Astrocyte of the cerebellum (primary cell): ENCODE results near the gene SLC2A11.
"Not testable (repeated sequence)": the region's sequence is repeated elsewhere in the genome, so short reads cannot be mapped to it uniquely, and the experiment has no call there.

ENCODE experiments used
- DNase-seq: peaks from one replicate; pipeline ENCODE4 v3.0.0-alpha.2; 2011; ENCODE audit warnings: low read depth
- H3K4me3 ChIP-seq: 2 replicates; pipeline ENCODE4 v1.5.1; 2011; ENCODE audit warnings: mild to moderate bottlenecking, low read depth, low read length, moderate library complexity
- in situ Hi-C: cut with HindIII; loops from 2 replicates; pipeline ENCODE4 v1.10.0; 2017; ENCODE audit warnings: low sequenced_read_pairs
- TF ChIP-seq, protein P1 (sequence below): IDR thresholded peaks from 2 replicates; pipeline ENCODE4 v1.5.1; 2012; ENCODE audit warnings: low read length, low read depth, moderate library complexity, mild to moderate bottlenecking; ENCODE audit errors: missing control alignments

The SLC2A11 gene

DNA sequence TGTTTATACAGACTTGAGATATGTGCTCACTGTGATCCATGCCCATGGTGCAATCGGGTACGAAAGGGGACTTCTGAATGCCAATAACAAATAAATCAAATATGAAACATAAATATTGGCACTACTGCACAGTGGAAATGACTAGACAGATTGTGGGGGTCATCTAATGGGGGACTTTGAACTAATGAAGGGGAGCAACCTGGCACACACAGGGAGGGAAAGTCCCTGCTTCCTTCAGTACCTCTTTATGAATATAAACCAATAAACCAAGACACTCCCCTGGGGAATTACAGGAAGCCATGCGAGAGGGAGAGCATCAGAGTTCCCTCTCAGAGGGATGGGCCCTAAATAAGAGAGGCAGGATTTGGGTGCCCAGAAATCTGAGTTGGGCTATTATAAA is 57.6 kb downstream of the SLC2A11 start:
- H3K4me3 ChIP-seq = no peak overlapping the region
- in situ Hi-C loops = no loop called here
- no peak for DNase-seq
- TF ChIP-seq, protein P1, sequence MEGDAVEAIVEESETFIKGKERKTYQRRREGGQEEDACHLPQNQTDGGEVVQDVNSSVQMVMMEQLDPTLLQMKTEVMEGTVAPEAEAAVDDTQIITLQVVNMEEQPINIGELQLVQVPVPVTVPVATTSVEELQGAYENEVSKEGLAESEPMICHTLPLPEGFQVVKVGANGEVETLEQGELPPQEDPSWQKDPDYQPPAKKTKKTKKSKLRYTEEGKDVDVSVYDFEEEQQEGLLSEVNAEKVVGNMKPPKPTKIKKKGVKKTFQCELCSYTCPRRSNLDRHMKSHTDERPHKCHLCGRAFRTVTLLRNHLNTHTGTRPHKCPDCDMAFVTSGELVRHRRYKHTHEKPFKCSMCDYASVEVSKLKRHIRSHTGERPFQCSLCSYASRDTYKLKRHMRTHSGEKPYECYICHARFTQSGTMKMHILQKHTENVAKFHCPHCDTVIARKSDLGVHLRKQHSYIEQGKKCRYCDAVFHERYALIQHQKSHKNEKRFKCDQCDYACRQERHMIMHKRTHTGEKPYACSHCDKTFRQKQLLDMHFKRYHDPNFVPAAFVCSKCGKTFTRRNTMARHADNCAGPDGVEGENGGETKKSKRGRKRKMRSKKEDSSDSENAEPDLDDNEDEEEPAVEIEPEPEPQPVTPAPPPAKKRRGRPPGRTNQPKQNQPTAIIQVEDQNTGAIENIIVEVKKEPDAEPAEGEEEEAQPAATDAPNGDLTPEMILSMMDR = no peak

DNA sequence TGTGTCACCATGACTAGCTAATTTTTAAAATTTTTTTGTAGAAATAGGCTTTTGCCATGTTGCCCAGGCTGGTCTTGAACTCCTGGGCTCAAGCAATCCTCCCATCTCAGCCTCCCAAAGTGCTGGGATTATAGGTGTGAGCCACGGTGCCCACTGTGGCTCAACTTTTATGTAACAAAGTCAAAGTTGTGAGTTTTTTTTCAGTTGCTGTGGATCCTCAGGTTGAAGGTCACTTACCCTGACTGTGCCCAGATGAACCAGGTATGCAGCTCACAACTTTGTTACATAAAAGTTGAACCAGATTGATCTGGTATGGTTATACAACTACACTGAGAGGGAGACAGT is 62.6 kb downstream of the SLC2A11 start:
- DNase-seq, H3K4me3 ChIP-seq, in situ Hi-C loops: not testable (repeated sequence)

DNA sequence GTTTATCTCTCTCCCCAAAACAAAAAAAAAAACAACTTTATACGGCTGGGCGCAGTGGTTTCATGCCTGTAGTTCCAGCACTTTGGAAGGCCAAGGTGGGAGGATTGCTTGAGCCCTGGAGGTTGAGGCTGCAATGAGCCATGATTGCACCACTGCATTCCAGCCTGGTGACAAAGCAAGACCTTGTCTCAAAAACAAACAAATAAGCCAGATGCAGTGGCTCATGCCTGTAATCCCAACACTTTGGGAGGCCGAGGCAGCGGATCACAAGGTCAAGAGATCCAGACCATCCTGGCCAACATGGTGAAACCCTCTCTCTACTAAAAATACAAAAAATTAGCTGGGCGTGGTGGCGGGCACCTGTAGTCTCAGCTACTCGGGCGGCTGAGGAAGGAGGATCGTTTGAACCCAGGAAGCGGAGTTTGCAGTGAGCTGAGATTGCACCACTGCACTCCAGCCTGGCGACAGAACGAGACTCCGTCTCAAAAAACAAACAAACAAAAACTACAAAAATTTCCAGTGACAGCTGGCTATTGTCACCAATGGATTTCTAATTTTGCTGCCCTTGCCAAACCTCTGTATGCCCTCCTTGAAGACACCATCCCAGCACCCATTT is 64.0 kb downstream of the SLC2A11 start:
- in situ Hi-C loops, H3K4me3 ChIP-seq, DNase-seq: not testable (repeated sequence)

DNA sequence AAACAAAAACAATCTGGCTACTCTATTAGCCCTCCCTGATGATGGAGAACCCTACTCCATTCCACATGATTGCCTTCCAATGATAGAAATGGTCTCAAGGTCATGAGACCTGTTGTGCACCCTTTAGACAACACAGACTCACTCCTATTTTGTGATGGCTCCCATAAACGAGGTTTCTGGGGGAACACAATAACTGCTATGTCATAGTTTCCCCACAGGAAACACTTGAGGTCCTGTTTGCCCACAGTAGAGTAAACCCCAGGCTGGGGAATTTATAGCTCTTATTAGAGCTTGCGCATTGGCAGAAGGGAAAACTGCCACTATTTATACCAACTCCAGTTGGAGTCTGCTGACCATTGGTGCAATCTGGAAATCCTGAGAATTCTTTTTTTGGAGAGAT is 65.2 kb downstream of the SLC2A11 start:
- TF ChIP-seq, protein P1 = no peak
- in situ Hi-C loops = no loop called here

DNA sequence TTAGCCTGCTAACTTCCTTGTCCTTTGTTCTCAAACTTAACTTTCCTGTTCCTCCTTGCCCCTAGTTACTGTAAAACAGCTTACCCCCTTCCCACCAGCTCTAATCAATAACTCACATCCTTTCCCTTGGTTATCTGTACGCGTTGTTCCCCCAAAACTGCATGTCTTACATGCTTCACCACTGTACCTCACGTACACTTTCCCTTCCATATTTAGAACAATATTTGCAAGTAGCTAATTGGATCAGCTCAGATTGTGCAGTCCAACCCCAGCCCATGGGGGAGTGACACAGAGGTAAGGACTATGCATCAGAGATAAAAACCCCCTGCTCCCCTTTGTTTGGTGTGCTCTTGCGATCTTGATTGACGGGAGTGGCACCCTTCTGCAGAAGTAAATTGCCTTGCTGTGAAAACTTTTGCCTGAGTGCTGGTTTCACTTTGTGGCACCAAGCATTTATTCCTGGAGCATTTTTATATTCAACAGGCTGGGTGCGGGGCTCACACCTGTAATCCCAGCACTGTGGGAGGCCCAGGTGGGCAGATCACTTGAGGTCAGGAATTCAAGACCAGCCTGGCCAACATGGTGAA is 67.4 kb downstream of the SLC2A11 start:
- TF ChIP-seq, protein P1 = no peak
- no peak overlapping the region for H3K4me3 ChIP-seq
- in situ Hi-C loops = no loop called here
- DNase-seq = no peak

More for the DNA sequence above, 65.2 kb downstream of the SLC2A11 start:
- no peak for DNase-seq
- H3K4me3 ChIP-seq = no peak overlapping the region

DNA sequence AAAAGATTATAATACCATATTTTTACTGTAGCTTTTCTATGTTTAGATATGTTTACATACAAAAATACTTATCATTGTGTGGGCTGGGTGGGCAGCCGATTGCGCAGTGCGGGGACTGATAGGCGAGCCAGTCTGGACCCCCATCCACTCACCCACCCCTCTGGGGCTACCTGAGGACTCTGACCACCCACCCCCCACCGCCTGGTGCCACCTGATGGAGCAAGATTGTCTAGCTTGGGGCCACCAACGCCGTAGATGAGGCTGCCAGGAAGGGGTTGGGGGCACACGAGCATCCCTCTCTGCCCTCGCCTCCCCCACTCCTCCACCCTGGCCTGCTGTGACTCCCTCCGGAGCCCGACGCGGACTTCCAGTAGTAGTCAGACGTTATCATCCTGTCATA is 68.9 kb downstream of the SLC2A11 start:
- DNase-seq = no peak
- in situ Hi-C loops = no loop called here
- TF ChIP-seq, protein P1 = no peak
- no peak overlapping the region for H3K4me3 ChIP-seq
